Adrenal gland (tissue), 12 donors: ENCODE measurements around the gene DAG1. TPM values are rescaled to one million over a fixed set of nuclear protein-coding genes. Genes with fewer than 3 reads are reported as not detected.
A peak's percentile ranks its signal among the peaks of the same experiment; 100 is the strongest.

Experiments used
- DNase-seq, 7 donors: peaks; one replicate each; pipeline ENCODE4 v3.0.0-alpha.2; 2019 to 2020
- H3K27ac ChIP-seq, 5 donors: fragments of 200-600 bp; sonication (generic) in 4 of 5; 1 replicate in 3 of 5; 2 replicates in 2 of 5; pipeline versions ENCODE4 v1.5.1 to v1.8.0; 2016 to 2020; ENCODE audit warnings: mild to moderate bottlenecking in 1 of 5
- H3K27me3 ChIP-seq: fragments of 200-600 bp; 2 replicates; pipeline ENCODE4 v1.8.0; 2021
- H3K36me3 ChIP-seq, 2 donors: fragments of 200-600 bp; replicated peaks in 1 of 2; 1 replicate in 1 of 2; 2 replicates in 1 of 2; pipeline versions ENCODE4 v1.5.1 to v1.8.0; 2018 to 2022
- H3K4me1 ChIP-seq, 2 donors: fragments of 200-600 bp; replicated peaks in 1 of 2; 1 replicate in 1 of 2; 2 replicates in 1 of 2; pipeline versions ENCODE4 v1.5.1 to v1.8.0; 2018 to 2021
- H3K4me3 ChIP-seq, 4 donors: fragments of 200-600 bp; sonication (generic) in 3 of 4; one replicate each; pipeline ENCODE4 v1.5.1; 2016 to 2018
- H3K9me3 ChIP-seq, 3 donors: fragments of 200-600 bp; sonication (generic) in 1 of 3; replicated peaks in 1 of 3; 1 replicate in 2 of 3; 2 replicates in 1 of 3; pipeline versions ENCODE4 v1.5.1 to v1.8.0; 2016 to 2021
- POLR2A ChIP-seq, 2 donors: fragments of 450-650 bp; IDR thresholded peaks; one replicate each; pipeline ENCODE4 v1.6.1; 2017; ENCODE audit warnings: antibody characterized with exemption in 2 of 2, mild to moderate bottlenecking in 2 of 2, moderate library complexity in 1 of 2
- WGBS, 4 donors: extraction: QIAGEN DNeasy Blood & Tissue Kit in 2 of 4; methylation state at CpG; one replicate each; pipeline versions ENCODE4 v1.1.5 to v1.1.7; 2013 to 2017; 5-methylcytosine and 5-hydroxymethylcytosine counted together
- intact Hi-C, 2 donors: fragments of 100-400 bp; cut with DNase I; formaldehyde crosslinking; loops; one replicate each; pipeline versions ENCODE4 v1.14.1 to v1.15.0; 2022 to 2023
- polyA plus RNA-seq, 3 donors: library from polyadenylated mRNA; stranded (reverse); fragments of 200-250 nt in 2 of 3; fragments of 350-450 nt in 1 of 3; fragmentation: Illumina TruSeq in 1 of 3; extraction: RNeasy Lipid Tissue Mini Kit (QIAGEN cat#74804) in 1 of 3; gene quantifications; one replicate each; pipeline ENCODE4 v1.2.3, GENCODE V29; 2013 to 2014
- total RNA-seq, 9 donors: library from RNA; depleted of rRNA in 4 of 9; stranded (reverse); fragments of >200 nt in 4 of 9; fragments of 120-200 nt in 1 of 9; fragmentation: NEBNext Ultra II Directional in 1 of 9; extraction: Animal tissue kit (Norgen Biotek cat#: 25700) in 1 of 9; gene quantifications; one replicate each; pipeline versions ENCODE4 v1.1.0 to v1.2.4, GENCODE V29; 2013 to 2023
- TF ChIP-seq, protein P1 (sequence below), 6 experiments: fragments of 450-650 bp in 4 of 6; fragments of 200-600 bp in 2 of 6; sonication (generic) in 1 of 6; IDR thresholded peaks; 1 replicate in 5 of 6; 2 replicates in 1 of 6; pipeline versions ENCODE4 v1.5.1 to v1.8.0; 2016 to 2021; ENCODE audit warnings: antibody characterized with exemption in 6 of 6, mild to moderate bottlenecking in 2 of 6, moderate library complexity in 1 of 6
- donor health status: healthy with polysubstance abuse.
- donor health status: Bipolar disorder and iron deficiency.
- donor health status: DM: yes; HTN: yes; CAD: no.
- donor health status: DM: no; HTN: no; CAD: no.
- donor health status: DM: no; HTN: no; CAD: no.
- donor health status: DM: yes; HTN: yes; CAD: no.

DAG1 gene
- total and polyA plus RNA-seq, 12 donors, result 9.1 to 173 (median 73.7) TPM

DNA sequence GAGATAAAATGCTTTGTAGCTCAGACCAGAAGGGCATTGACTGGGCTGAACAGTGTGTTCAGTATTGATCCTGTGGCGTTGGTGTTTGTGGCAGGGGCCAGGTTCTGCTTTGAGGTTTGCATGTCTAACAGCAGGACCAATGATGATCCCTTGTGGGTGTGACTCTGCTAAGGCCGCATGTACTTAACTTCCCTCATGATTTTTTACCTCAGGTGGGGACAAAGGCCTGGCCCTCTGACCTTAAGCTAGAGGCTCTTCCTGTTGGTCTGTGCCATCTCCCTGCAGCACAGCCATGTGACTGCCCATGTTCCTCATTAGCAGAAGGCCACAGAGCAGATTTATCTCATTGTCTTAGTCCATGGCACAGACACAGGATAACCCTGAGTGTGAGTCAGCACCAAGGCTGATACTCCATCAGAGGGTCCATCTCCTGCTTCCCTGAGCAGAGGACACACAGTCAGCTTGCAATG is 49.9 kb downstream of the DAG1 start:
- 59 to 75% (median 70%) methylated on average over 2 of the region's 2 CpGs for WGBS, 4 donors
- Histone ChIP-seq H3K4me3 (no peak overlapping the region), H3K36me3 (no peaks in the 10 kb centered on the region), H3K27ac (peak overlapping the region in 2 of 5 donors; percentile 30 to 66), H3K4me1 (peaks cover 0 to 23% of the 10 kb centered on the region in 2 donors), H3K27me3 (no peaks in the 10 kb centered on the region), H3K9me3 (no peaks in the 10 kb centered on the region)
- peak in 4 of 7 donors; percentile 28 to 60 (median 46) for DNase-seq
- TF ChIP-seq, protein P1, sequence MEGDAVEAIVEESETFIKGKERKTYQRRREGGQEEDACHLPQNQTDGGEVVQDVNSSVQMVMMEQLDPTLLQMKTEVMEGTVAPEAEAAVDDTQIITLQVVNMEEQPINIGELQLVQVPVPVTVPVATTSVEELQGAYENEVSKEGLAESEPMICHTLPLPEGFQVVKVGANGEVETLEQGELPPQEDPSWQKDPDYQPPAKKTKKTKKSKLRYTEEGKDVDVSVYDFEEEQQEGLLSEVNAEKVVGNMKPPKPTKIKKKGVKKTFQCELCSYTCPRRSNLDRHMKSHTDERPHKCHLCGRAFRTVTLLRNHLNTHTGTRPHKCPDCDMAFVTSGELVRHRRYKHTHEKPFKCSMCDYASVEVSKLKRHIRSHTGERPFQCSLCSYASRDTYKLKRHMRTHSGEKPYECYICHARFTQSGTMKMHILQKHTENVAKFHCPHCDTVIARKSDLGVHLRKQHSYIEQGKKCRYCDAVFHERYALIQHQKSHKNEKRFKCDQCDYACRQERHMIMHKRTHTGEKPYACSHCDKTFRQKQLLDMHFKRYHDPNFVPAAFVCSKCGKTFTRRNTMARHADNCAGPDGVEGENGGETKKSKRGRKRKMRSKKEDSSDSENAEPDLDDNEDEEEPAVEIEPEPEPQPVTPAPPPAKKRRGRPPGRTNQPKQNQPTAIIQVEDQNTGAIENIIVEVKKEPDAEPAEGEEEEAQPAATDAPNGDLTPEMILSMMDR (IDR thresholded peaks at IDR 0.05), result no peak
- TF ChIP-seq POLR2A (IDR thresholded peaks at IDR 0.05), result no peak
- intact Hi-C loops, result no loop called here

DNA sequence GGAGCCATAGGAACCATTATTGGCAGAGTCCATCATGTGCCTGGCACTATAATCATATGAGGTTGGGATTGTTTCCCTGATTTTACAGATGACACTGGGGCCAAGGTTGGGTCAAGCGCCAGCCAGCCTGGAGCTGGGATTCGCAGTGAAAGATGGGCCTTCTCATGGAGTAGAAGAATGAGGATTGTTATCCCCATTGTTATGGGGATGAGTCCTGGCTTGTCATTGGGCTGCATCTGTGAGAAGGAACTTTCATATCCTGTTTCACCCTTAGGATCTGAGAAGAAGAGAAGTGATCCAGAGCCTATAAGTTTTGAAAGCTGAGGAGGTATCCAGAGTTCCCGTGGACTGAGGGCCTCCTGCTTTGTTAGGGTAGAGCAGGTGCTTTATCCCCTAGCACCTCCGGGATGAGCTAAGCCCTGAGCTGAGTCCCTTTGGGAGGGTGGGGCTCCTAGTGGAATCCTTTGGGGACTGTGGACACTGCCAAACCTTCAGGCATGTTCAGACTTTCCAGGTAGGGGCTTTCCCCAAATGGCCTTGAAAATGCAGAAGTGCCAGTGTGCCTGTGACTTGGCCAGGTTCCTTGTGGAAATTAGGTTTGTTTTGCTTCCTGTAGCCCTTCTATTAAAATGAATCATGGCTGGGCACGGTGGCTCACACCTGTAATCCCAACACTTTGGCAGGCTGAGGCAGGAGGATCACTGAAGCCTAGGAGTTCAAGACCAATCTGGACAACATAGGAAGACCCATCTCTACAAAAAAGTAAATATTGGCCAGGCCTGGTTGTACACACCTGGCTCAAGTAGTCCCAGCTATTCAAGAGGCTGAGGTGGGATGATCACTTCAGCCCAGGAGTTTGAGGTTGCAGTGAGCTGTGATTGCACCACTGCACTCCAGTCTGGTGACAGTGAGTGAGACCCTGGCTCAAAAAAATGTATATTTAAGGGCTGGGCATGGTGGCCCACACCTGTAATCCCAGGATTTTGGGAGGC is 54.0 kb downstream of the DAG1 start:
- H3K27me3 ChIP-seq, result no peaks in the 10 kb centered on the region
- TF ChIP-seq, protein P1 (IDR thresholded peaks at IDR 0.05), result no peak
- no peak for TF ChIP-seq POLR2A (IDR thresholded peaks at IDR 0.05)
- H3K27ac ChIP-seq, result no peak overlapping the region
- no peaks in the 10 kb centered on the region for H3K9me3 ChIP-seq
- WGBS, 4 donors, result 63 to 81% (median 77%) methylated on average over 4 to 5 of the region's 5 CpGs
- H3K36me3 ChIP-seq, result no peaks in the 10 kb centered on the region
- DNase-seq, result no peak
- intact Hi-C loops, result no loop called here
- peaks cover 0 to 23% of the 10 kb centered on the region in 2 donors for H3K4me1 ChIP-seq
- H3K4me3 ChIP-seq, result no peak overlapping the region

DNA sequence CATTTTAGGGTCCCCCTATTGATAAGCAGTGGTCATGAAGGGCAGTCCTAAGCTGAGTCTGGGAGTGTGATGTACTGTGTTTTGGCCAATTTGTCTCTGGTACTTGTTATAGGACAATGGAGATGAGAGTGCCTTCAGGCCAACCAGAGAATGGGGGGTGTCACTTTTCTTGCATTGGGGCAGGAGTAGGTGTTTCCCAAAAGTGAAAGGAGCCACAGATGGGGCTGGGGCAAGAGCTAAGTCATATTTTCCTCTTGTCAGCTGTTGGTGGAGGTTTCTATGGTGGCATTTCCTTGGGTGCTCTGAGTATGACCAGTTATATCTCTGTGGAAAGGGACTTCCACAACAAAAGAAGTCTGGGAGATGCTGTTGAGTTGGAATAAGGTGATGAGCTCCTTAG is 59.5 kb downstream of the DAG1 start:
- Histone ChIP-seq H3K4me3 (no peak overlapping the region), H3K4me1 (peaks cover 3 to 8% of the 10 kb centered on the region in 2 donors), H3K9me3 (no peaks in the 10 kb centered on the region), H3K36me3 (peaks cover 0 to 29% of the 10 kb centered on the region in 2 donors), H3K27me3 (no peaks in the 10 kb centered on the region), H3K27ac (no peak overlapping the region)
- TF ChIP-seq, protein P1 (IDR thresholded peaks at IDR 0.05), result no peak
- TF ChIP-seq POLR2A (IDR thresholded peaks at IDR 0.05), result no peak
- DNase-seq, result no peak
- intact Hi-C loops, result no loop called here

DNA sequence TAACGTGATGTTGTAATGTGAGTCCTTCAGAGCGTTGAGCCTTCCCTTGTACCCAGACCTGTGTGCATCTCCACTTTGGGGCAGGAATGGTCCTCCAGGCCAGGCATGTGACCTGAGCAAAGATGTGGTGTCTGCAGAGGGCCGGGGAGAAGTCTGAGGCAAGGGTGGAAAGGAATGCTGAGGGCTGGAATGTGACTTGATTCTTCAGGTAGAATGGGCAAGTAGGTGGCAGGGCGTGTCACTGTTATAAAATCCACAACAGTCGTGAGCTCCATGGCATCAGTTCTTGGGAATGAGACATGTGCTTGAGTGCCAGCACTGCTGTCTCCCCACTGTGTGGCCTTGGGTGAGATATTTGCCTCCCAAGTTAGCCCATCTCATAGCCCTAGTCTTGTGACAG is 60.2 kb downstream of the DAG1 start:
- WGBS, 4 donors, result 87 to 90% (median 89%) methylated on average over 5 of the region's 5 CpGs

More for the DNA sequence above, 60.2 kb downstream of the DAG1 start:
- peaks cover 0 to 29% of the 10 kb centered on the region in 2 donors for H3K36me3 ChIP-seq
- no peak for TF ChIP-seq POLR2A (IDR thresholded peaks at IDR 0.05)
- TF ChIP-seq, protein P1 (IDR thresholded peaks at IDR 0.05), result no peak
- no peak overlapping the region for H3K27ac ChIP-seq
- intact Hi-C loops, result loop anchor here in 1 of 2 donors (5.0 kb wide), 1 partner anchor 137 kb away; no protein-coding TSS in a partner anchor
- H3K4me1 ChIP-seq, result peaks cover 9 to 14% of the 10 kb centered on the region in 2 donors
- DNase-seq, result no peak
- no peaks in the 10 kb centered on the region for H3K27me3 ChIP-seq
- no peak overlapping the region for H3K4me3 ChIP-seq
- no peaks in the 10 kb centered on the region for H3K9me3 ChIP-seq
